ENCODE measurements around the gene TXNL4B. TPM values are rescaled to one million over a fixed set of nuclear protein-coding genes. Genes with fewer than 3 reads are reported as not detected.

Gene TXNL4B
- total RNA-seq, 1 experiment from 2014 or later, result 8.3 TPM

- TF ChIP-seq FOXP1 (CRISPR knock-in tag; IDR thresholded peaks at IDR 0.05; ENCODE audit: borderline replicate concordance), result no peak
- TF ChIP-seq GABPB1 (CRISPR knock-in tag; IDR thresholded peaks at IDR 0.05), result peak; percentile 70
Observed at GRCh38 chr16:72072514-72073342, 20.7 kb downstream of the TXNL4B start (continued).

GRCh38 chr16:72068930-72069329 lies 24.5 kb downstream of the TXNL4B start:
- ChIA-PET CTCF (interaction anchor here (0.7 kb wide), 1 partner anchor 9 kb away, joined by 4 read pairs; no protein-coding TSS in a partner anchor), POLR2A (no interaction called here)

More at GRCh38 chr16:72068930-72069329, 24.5 kb downstream of the TXNL4B start:
- H3K4me1 Mint-ChIP-seq, result peaks cover 6% of the 10 kb centered on the region
- H3K36me3 Mint-ChIP-seq, result no peaks in the 10 kb centered on the region
- peaks cover 5% of the 10 kb centered on the region; the same call in 1 of the 2 replicates for H3K9me3 Mint-ChIP-seq
- DNase-seq (ENCODE audit: low spot score), result no peak
- H3K27ac Mint-ChIP-seq, result no peak overlapping the region
- peaks cover 3% of the 10 kb centered on the region; the same call in 1 of the 2 replicates for H3K27me3 Mint-ChIP-seq (ENCODE audit: low read depth)
- TF ChIP-seq ZNF396 (CRISPR knock-in tag; IDR thresholded peaks at IDR 0.05; ENCODE audit: borderline replicate concordance) (no peak), TP53 (CRISPR knock-in tag; IDR thresholded peaks at IDR 0.05) (no peak), PRRX2 (CRISPR knock-in tag; IDR thresholded peaks at IDR 0.05) (no peak), ZNF263 (CRISPR knock-in tag; IDR thresholded peaks at IDR 0.05; ENCODE audit: low read depth) (no peak), ETV6 (CRISPR knock-in tag; IDR thresholded peaks at IDR 0.05) (no peak), USF1 (CRISPR knock-in tag; IDR thresholded peaks at IDR 0.05) (no peak), JUN (CRISPR knock-in tag; IDR thresholded peaks at IDR 0.05) (no peak), ATF3 (CRISPR knock-in tag; conservative IDR thresholded peaks at IDR 0.05) (no peak), FOXK1 (CRISPR knock-in tag; IDR thresholded peaks at IDR 0.05) (no peak), ZNF138 (CRISPR knock-in tag; conservative IDR thresholded peaks at IDR 0.05) (no peak), TCF7 (CRISPR knock-in tag; IDR thresholded peaks at IDR 0.05; ENCODE audit: low read depth) (no peak), RORB (CRISPR knock-in tag; IDR thresholded peaks at IDR 0.05) (no peak), ESRRA (CRISPR knock-in tag; IDR thresholded peaks at IDR 0.05; ENCODE audit: borderline replicate concordance) (no peak), FOXP1 (CRISPR knock-in tag; IDR thresholded peaks at IDR 0.05; ENCODE audit: borderline replicate concordance) (no peak), USF2 (CRISPR knock-in tag; IDR thresholded peaks at IDR 0.05) (no peak), AR (CRISPR knock-in tag; IDR thresholded peaks at IDR 0.05) (no peak), ATF6 (CRISPR knock-in tag; IDR thresholded peaks at IDR 0.05) (no peak)
- H3K4me3 Mint-ChIP-seq, result no peak overlapping the region
- no peak for ATAC-seq

All from WTC11 (cell line).